HG02763 (cell line): ENCODE results near the gene MRNIP.

ENCODE experiments used
- ATAC-seq: cut with Tn5 transposase; IDR thresholded peaks from one replicate; pipeline ENCODE4 v1.9.1; 2021; ENCODE audit warnings: mild to moderate bottlenecking, moderate library complexity; ENCODE audit not compliant: unreplicated experiment

The MRNIP gene

GRCh38 chr5:179889885-179890284, 31.3 kb upstream of the MRNIP start:
- no peak for ATAC-seq

DNA sequence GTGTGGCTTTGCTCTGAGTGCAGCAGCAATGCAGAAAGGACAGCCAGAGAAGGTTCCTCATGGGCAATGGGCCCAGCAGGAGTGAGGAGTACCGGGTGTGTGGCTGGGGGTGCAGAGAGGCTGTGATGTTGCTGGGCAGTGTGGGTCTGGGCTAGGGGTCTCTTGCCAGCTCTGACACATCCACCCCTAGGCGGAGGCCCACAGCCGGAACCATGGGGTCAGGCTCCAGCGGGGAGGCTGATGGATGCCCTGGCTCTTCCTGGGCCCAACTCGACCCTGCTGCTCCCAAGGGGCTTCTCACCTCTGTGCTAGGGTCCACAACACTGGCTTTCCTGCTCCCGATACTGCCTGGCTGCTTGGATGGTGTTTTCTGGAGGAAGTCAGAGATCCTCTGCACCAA, 29.2 kb upstream of the MRNIP start:
- no peak for ATAC-seq

- no peak for ATAC-seq
Measured at GRCh38 chr5:179887095-179887494, 28.5 kb upstream of the MRNIP start.

DNA sequence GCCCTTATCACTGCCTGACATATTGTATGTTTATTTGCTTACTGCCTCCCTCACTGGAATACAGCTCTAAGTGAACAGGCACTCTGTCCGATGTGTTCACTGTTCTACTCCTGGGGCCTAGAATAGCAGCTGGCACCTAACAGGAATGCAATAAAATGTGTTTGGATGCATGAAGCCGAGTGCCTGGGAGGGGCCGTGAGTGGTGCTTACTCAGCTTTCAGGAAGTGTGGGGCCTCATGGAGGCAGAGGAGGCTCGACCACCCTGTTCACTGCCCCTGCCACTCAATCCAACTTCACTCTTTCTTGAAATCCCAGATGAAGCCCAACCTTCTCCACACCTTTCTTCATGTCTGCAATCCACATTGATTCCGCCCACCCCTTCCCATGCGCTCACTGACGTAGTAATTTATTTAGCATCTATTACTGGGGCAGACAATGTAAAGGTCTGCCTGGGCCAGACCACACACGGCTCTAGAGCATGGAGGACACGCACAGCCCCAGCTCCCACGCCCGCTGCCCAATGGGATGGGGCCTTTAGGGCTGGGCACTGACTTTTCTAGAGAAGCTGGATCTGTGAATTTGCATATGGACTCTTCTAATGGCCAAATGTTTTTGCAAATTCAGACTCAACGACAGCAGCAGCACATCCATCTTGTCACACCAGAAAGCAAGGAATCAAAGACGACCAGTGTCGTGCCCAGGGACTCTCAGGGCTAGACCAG, 27.7 kb upstream of the MRNIP start:
- ATAC-seq: no peak

DNA sequence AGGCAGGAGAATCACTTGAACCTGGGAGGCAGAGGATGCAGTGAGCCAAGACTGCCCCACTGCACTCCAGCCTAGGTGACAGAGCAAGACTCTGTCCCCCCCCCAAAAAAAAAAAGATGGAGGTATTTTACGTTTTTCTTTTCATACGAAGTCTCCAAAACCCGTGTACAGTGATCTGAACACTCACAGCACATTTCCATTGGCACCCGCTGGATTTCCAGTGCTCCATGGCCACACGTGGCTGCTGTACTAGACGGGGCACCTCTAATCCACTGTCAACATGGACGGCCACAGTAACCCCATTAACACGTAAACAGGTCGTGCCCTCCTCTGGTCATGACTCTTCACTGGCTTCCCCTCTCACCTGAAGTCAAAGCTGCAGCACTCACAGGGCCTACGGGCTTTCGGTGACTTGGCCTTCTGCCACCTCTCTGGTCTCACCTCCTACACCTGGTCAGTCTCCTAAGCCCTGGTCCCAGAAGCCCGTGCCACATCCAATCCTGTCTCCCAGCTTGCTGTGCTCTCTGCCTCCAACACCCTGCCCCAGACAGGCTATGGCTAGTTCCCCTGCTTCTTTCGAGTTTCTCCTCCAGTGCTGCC, 27.0 kb upstream of the MRNIP start:
- no peak for ATAC-seq

DNA sequence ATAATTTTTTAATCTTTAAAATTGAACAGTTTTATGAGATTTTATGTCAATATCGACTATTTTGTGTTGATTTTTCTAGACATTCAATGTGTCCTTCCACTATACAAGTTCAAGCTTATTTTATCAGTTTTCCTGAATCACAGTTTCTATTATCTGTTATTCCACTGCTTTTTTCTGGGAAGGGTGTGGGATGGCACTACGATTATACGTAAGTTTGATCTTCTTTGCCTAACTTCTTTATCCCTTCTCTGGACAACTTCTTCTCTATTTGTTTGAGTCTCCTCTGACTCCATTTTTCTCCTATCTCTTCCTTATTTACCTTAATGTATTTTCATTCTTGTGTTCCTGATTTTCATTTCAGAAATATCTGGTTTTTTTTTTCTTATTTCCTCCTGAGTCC, 24.5 kb upstream of the MRNIP start:
- ATAC-seq: no peak

DNA sequence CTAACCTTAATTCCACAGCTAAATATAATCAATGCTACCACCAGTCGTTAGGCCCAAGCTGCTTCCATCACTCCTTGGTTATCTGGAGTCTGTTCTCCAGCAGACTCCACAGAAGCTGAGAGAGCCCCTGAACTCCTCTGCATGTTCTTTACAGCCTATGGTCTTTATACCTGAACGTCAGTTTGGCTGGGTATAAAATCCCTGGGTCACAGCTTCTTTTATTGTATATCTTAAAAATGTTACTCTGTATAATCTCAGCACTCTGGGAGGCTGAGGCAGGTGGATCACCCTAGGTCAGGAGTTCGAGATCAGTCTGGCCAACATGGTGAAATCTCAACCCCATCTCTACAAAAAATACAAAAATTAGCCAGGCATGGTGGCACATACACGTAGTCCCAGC, 23.7 kb upstream of the MRNIP start:
- no peak for ATAC-seq

DNA sequence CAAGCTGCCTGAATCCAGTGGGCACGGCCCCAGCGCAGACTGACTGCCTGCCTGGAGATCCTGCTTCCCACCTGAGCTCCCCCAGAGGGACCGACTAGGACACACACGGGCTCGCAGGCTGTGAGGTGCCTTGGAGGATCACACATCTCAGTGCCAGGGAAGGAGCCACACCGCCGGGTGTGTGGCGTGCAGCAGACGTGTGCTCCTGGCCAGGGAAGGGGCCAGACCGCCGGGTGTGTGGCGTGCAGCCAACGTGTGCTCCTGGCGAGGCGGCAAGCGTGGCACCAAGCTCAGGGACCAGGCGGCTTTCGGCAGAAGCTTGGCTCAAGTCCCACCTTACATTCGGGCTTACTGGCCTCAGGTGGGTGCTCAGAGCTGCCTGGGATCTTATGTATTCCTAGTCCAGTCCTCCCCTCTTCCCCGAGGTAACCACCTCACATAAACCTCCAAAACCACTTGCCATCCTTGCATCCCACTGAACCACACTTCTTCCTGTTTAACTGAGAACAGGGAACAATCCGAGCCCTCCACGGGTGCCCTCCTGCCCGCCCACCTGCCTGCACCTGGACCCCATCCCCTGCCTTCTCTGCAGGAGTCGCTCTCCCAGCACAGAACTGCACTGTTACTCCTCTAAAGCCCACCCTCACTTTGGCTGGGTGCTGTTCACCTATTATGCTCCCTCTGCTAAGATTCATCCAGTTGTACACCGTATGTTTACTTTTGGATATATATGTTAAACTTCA, 22.4 kb upstream of the MRNIP start:
- no peak for ATAC-seq

- no peak for ATAC-seq
Measured at GRCh38 chr5:179880066-179880650, 21.5 kb upstream of the MRNIP start.

DNA sequence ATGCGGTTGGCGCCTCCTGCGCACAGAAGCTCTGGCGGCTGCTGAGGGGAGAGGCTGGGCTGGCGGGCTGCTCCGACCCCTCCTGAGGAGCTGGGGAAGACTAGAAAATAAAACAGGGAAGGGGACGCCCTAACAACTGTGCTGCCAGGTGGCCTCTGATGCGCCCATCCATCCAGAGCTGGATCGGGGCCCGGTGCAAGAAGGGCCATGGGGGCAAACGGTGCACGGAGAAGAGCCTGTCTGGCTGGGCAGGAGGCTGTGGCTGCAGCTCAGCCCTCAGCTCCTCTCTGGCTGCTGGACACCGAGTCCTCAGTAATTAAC, 21.0 kb upstream of the MRNIP start:
- no peak for ATAC-seq

GRCh38 chr5:179879003-179879689, 20.5 kb upstream of the MRNIP start:
- no peak for ATAC-seq

DNA sequence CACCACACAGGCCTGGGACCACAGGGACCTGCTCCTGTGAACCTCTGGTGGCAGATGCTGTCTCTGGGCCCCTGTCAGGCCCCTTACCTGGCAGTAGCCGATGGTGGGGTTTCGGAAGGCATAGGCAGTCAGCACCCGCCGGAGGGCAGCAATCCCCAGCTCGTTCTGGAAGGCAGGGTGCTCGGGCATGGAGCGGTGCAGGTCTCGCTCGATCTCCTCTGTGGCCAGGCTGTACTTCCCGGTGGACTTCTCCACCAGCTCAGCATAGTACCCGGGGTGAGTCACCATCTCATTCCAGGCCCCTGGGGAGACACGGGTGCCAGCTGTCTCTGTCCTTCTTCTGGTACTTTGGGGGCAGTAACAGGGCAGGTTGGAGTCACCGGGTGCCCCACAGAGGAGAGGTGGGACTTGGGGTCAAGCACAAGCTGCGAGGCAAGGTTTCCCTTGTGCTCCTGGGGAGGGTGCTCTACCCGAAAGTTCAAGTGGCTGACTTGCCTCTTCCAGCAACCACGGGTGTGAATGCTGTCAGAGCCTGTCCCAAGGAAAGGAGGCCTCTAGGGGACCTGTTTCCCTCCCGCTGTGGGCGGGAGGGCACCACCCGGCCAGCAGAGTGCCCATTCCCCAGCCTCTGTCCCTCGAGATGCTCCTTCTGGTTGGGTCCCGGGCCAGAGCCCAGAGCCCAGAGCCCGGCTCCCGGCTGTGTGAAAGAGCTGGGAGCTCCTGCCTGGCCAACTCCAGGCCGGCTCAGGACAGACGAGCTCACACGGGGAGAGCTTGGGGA, 19.8 kb upstream of the MRNIP start:
- ATAC-seq: no peak

GRCh38 chr5:179876610-179876952, 18.0 kb upstream of the MRNIP start:
- ATAC-seq: no peak

DNA sequence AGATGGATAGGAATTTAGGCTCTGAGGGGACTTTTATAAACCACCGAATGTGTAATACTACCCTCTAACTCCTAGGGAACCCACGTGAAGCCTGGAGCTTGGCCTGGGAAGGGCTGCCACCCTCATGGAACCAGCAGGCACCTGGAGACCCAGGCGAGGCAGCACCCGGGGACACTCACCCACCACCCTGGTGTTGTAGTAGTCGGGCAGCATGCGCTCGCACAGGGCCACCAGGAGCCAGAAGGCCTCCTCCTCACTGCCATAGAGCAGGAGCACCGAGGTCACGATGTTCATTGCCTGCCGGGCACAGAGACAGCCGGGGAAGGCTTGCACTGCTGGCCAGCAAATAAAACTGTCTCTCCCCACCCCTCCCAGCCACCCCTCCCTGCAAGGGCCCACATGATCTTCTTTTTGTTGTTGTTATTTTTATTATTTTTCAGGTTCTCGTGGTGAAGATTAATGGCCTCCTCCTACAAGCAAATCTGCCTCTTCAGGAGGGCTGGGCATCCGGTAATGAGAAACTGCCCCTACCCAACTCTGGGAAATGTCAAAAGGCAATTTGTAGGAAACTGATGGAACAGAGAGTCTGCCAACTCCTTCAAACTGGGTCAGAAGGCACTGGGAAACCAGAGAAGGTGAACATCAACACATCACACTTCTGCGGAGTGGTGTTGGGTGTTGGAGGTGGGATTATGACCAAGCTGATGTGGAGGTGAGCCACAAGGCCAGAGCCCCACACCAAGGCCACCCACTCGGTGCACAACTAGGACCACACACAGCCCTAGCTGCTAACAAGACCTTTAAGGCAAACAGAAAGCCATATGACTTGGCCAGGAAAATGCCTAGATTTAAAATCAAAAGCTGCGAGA, 17.4 kb upstream of the MRNIP start:
- no peak for ATAC-seq

GRCh38 chr5:179874536-179875292, 16.1 kb upstream of the MRNIP start:
- ATAC-seq: no peak

DNA sequence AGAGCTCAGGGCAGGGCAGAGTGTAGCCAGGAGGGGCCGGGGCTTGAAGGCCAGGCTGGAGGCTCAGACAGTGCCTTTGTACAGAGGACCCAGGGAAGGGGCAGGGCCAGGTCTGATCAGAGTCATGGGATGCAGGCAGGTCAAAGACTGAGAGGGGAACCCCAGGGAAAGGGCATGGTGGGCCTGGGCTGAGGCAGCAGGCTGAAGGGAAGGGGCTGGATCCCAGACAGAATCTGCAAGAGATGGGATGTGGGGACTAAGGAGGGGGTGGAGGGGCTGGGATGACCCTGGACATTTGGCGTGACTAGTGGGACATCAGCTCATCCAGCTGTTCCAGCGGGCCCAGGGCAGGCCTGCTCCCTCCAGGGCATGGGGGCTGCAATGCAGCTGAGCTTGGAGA, 15.5 kb upstream of the MRNIP start:
- no peak for ATAC-seq

- ATAC-seq: no peak
Measured at GRCh38 chr5:179873588-179874110, 15.0 kb upstream of the MRNIP start.

DNA sequence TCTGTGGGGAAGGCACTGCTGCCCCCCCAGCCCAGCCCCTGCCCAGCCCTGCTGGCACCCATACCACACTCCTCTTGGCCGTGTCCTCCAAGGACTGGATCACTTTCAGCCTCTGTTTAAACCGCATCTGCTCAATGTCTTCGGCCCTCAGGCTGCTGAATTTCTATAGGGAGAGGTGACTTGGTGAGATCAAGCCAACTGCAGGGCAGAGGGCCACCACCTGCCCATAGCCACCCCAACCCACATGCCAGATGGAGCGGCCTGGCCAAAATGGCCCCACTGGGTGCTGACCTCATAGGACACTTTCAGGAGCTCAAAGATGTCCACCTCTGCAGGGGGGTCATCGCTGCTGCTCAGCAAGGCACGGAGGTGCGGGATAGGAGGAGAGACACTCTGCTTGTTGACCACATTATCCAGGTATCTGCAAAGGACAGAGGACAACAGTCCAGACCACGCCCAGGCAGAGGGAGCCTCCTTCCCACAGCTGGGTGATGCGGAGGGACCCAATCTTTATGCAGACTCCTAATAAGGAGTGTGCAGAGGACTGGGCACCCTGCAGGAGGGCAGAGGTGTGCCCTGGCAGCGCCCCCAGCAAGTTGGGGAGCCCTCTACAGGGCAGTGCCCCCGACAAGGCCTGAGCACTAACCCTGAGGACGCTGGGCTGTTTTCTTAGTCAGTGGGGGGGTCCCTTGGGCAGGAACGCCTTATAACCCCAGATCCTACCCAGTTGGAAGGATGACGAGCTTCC, 14.4 kb upstream of the MRNIP start:
- no peak for ATAC-seq
